Measurements from ENCODE around the gene SMAD7. TPM values are rescaled to one million over a fixed set of nuclear protein-coding genes. Genes with fewer than 3 reads are reported as not detected.
A peak's percentile ranks its signal among the peaks of the same experiment; 100 is the strongest.

Gene SMAD7
- total RNA-seq, 1 donor from 2014 or later: 77.6 TPM

GRCh38 chr18:48929941-48930713, 20.6 kb downstream of the SMAD7 start:
- no peak for TF ChIP-seq CTCF (IDR thresholded peaks at IDR 0.05; ENCODE audit: unreplicated experiment)
- no peaks in the 10 kb centered on the region for H3K36me3 Mint-ChIP-seq
- H3K27me3 Mint-ChIP-seq (ENCODE audit: low read depth): no peaks in the 10 kb centered on the region
- peak overlapping the region; percentile 99 for H3K27ac Mint-ChIP-seq
- H3K4me1 Mint-ChIP-seq: peaks cover 97% of the 10 kb centered on the region
- peak overlapping the region; percentile 57 for H3K4me3 Mint-ChIP-seq
- DNase-seq (ENCODE audit: low spot score in 2 of 2, unreplicated experiment in 2 of 2): no peak
- H3K9me3 Mint-ChIP-seq: no peaks in the 10 kb centered on the region

GRCh38 chr18:48929212-48929612, 21.6 kb downstream of the SMAD7 start:
- DNase-seq (ENCODE audit: low spot score in 2 of 2, unreplicated experiment in 2 of 2): no peak
- peak overlapping the region; percentile 57 for H3K4me3 Mint-ChIP-seq

GRCh38 chr18:48928787-48929186, 22.0 kb downstream of the SMAD7 start:
- no peak for TF ChIP-seq CTCF (IDR thresholded peaks at IDR 0.05; ENCODE audit: unreplicated experiment)
- no peaks in the 10 kb centered on the region for H3K27me3 Mint-ChIP-seq (ENCODE audit: low read depth)
- peak overlapping the region; percentile 57 for H3K4me3 Mint-ChIP-seq
- H3K27ac Mint-ChIP-seq: peak overlapping the region; percentile 99
- no peak for DNase-seq (ENCODE audit: low spot score in 2 of 2, unreplicated experiment in 2 of 2)
- no peaks in the 10 kb centered on the region for H3K9me3 Mint-ChIP-seq
- H3K4me1 Mint-ChIP-seq: peaks cover 98% of the 10 kb centered on the region
- H3K36me3 Mint-ChIP-seq: no peaks in the 10 kb centered on the region

More at GRCh38 chr18:48929212-48929612, 21.6 kb downstream of the SMAD7 start:
- Mint-ChIP-seq H3K4me1 (peaks cover 98% of the 10 kb centered on the region), H3K36me3 (no peaks in the 10 kb centered on the region), H3K27ac (peak overlapping the region; percentile 99), H3K9me3 (no peaks in the 10 kb centered on the region), H3K27me3 (ENCODE audit: low read depth) (no peaks in the 10 kb centered on the region)
- TF ChIP-seq CTCF (IDR thresholded peaks at IDR 0.05; ENCODE audit: unreplicated experiment): no peak

GRCh38 chr18:48927286-48928080, 23.3 kb downstream of the SMAD7 start:
- DNase-seq (ENCODE audit: low spot score in 2 of 2, unreplicated experiment in 2 of 2): no peak
- Mint-ChIP-seq H3K4me1 (peaks cover 98% of the 10 kb centered on the region), H3K36me3 (no peaks in the 10 kb centered on the region), H3K9me3 (no peaks in the 10 kb centered on the region), H3K4me3 (no peak overlapping the region), H3K27ac (peak overlapping the region; percentile 99), H3K27me3 (ENCODE audit: low read depth) (no peaks in the 10 kb centered on the region)
- TF ChIP-seq CTCF (IDR thresholded peaks at IDR 0.05; ENCODE audit: unreplicated experiment): no peak

- no peaks in the 10 kb centered on the region for H3K36me3 Mint-ChIP-seq
- DNase-seq (ENCODE audit: low spot score in 2 of 2, unreplicated experiment in 2 of 2): no peak
- no peak overlapping the region for H3K4me3 Mint-ChIP-seq
- TF ChIP-seq CTCF (IDR thresholded peaks at IDR 0.05; ENCODE audit: unreplicated experiment): no peak
- H3K4me1 Mint-ChIP-seq: peaks cover 97% of the 10 kb centered on the region
- peak overlapping the region; percentile 99 for H3K27ac Mint-ChIP-seq
- no peaks in the 10 kb centered on the region for H3K9me3 Mint-ChIP-seq
- H3K27me3 Mint-ChIP-seq (ENCODE audit: low read depth): no peaks in the 10 kb centered on the region
Observed at GRCh38 chr18:48926420-48926857, 24.3 kb downstream of the SMAD7 start.

Measured in mesothelial cell of epicardium (in vitro differentiated cells).